ENCODE results near the gene PERCC1.

Gene PERCC1

DNA sequence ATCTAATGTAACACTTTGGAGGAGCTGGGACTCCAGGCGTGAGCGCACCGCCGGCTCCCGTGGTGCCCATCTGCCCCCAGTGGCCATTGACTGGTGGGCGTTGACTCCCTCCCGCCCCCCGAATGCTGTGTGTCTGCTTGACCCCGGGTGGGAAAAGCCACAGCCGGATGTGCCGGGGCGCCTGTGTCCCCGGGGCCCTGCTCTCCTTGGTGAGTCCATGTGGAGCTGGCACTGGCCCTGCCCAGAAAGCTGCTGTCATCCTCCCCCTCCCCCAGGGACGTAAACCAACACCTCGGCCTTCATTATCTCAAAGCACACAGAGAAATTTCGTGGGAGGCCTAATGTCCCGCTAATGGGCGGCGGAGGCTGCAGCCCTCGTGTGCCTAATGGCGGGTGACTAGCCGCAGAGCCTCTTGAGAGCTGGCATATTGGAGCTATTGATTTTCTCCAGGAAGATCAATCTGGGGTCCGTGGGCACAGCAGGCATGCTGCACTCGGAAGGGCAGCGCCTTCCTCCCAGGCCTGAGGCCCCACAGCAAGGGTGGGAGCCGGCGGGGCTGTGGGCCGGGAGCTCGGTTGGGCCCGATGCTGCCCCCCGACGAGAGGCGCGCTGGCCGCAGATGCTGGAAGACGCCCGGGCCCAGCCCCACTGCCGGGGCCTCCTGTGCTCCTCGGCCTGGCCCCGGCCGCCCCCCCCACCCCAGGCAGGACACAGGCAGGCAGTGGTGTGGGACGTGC, 4.0 kb upstream of the PERCC1 start:
- Histone ChIP-seq H3K27me3 (ENCODE audit: control insufficient read depth, low read length) (no peaks in the 10 kb centered on the region), H3K4me2 (ENCODE audit: low read length) (no peak overlapping the region), H3K27ac (ENCODE audit: low read depth, low read length) (no peak overlapping the region), H3K36me3 (ENCODE audit: control insufficient read depth, low read length) (no peaks in the 10 kb centered on the region), H3K4me3 (ENCODE audit: low read length) (no peak overlapping the region), H3K9me3 (ENCODE audit: control insufficient read depth, insufficient read depth, low read length) (no peaks in the 10 kb centered on the region), H4K20me1 (ENCODE audit: control insufficient read depth, insufficient read depth, low read depth, low read length) (no peaks in the 10 kb centered on the region), H3K9me2 (replicated peaks; ENCODE audit: control insufficient read depth, low read length) (no peaks in the 10 kb centered on the region), H3K79me2 (ENCODE audit: control insufficient read depth, low read length) (no peaks in the 10 kb centered on the region), H3F3A (ENCODE audit: control insufficient read depth, insufficient read depth) (no peaks in the 10 kb centered on the region), H3K4me1 (ENCODE audit: control insufficient read depth, low read length) (peaks cover 18% of the 10 kb centered on the region)
- TF ChIP-seq, protein P1, sequence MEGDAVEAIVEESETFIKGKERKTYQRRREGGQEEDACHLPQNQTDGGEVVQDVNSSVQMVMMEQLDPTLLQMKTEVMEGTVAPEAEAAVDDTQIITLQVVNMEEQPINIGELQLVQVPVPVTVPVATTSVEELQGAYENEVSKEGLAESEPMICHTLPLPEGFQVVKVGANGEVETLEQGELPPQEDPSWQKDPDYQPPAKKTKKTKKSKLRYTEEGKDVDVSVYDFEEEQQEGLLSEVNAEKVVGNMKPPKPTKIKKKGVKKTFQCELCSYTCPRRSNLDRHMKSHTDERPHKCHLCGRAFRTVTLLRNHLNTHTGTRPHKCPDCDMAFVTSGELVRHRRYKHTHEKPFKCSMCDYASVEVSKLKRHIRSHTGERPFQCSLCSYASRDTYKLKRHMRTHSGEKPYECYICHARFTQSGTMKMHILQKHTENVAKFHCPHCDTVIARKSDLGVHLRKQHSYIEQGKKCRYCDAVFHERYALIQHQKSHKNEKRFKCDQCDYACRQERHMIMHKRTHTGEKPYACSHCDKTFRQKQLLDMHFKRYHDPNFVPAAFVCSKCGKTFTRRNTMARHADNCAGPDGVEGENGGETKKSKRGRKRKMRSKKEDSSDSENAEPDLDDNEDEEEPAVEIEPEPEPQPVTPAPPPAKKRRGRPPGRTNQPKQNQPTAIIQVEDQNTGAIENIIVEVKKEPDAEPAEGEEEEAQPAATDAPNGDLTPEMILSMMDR (IDR thresholded peaks at IDR 0.05; ENCODE audit: low read depth, low read length, poor library complexity, severe bottlenecking) = no peak
- TF ChIP-seq EZH2phosphoT487 (IDR thresholded peaks at IDR 0.05; ENCODE audit: borderline replicate concordance, low read length) = no peak

DNA sequence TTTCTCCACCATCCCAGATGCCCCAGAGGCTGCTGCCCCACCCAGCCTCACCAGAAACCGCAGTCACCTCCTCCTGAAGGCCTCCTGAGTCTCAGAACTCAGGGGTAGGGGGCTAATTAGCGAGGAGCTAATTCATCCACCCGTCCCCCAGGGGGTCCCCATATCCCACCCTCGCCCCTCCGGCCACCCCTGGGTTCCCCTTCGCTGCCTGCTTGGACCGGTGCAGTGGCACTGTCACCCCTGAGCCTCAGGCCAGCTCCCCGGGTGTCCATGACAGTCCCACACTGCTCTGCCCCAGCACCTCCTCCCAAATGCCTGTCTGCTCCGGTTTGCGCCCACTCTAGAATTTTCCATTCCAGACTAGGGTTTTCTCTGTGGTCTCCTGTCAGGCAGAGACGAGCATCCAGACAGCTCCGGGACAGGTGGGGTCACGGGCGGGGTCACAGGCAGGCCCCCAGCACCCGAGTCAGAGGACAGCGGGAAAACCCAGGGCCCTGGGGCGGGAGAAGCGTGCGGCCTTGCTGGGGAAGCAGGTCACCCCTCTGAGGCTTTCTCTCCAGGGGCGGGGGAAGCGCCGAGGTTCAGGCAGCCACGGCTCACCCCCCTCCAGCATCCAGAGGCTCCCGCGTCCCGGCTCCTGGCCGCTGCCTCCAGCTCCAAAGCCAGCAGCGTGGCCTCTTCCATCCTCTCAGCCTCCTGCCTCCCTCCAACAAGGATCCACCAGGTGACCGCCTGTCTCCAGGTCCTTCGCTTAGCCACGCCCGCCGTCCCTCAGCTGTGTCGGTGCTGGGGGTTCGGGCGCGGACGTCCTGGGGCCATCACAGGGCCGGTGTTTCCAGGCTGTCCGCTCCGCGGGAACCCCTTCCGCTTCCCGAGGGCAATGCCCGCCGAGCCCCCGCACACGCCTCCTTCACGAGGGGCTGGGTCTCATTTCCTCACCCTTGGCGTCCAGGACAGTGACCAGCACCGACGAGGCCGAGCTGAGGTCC, 3.1 kb upstream of the PERCC1 start:
- no peaks in the 10 kb centered on the region for H3K79me2 ChIP-seq (ENCODE audit: control insufficient read depth, low read length)
- H3K9me3 ChIP-seq (ENCODE audit: control insufficient read depth, insufficient read depth, low read length) = no peaks in the 10 kb centered on the region
- H3K27ac ChIP-seq (ENCODE audit: low read depth, low read length) = no peak overlapping the region
- H3K9me2 ChIP-seq (replicated peaks; ENCODE audit: control insufficient read depth, low read length) = no peaks in the 10 kb centered on the region
- TF ChIP-seq, protein P1 (IDR thresholded peaks at IDR 0.05; ENCODE audit: low read depth, low read length, poor library complexity, severe bottlenecking) = no peak
- TF ChIP-seq EZH2phosphoT487 (IDR thresholded peaks at IDR 0.05; ENCODE audit: borderline replicate concordance, low read length) = no peak
- no peaks in the 10 kb centered on the region for H3F3A ChIP-seq (ENCODE audit: control insufficient read depth, insufficient read depth)
- no peaks in the 10 kb centered on the region for H3K36me3 ChIP-seq (ENCODE audit: control insufficient read depth, low read length)
- H3K4me2 ChIP-seq (ENCODE audit: low read length) = peak overlapping the region; percentile 45
- no peaks in the 10 kb centered on the region for H3K27me3 ChIP-seq (ENCODE audit: control insufficient read depth, low read length)
- H3K4me3 ChIP-seq (ENCODE audit: low read length) = no peak overlapping the region
- no peaks in the 10 kb centered on the region for H4K20me1 ChIP-seq (ENCODE audit: control insufficient read depth, insufficient read depth, low read depth, low read length)
- H3K4me1 ChIP-seq (ENCODE audit: control insufficient read depth, low read length) = peaks cover 17% of the 10 kb centered on the region

DNA sequence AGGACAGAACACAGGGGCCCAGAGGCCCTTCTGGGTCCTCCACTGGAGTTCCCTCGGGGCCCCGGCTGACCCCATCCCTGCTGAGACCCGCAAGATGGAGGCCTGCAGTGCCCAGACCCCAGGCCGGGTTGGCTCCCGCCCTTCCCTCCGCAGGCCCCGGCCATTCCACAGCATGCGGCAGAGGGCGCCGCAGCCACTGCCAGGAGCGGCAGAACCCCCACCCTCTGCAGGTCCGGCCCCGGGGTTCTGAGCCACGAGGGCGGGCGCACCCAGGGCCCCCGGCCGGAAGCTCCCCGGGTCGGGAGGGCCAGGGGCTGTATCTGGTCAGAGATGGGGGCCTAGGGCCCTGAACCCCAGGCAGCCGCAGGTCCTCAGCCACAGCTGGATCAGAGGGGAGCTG, 2.4 kb upstream of the PERCC1 start:
- TF ChIP-seq, protein P1 (IDR thresholded peaks at IDR 0.05; ENCODE audit: low read depth, low read length, poor library complexity, severe bottlenecking) = peak; percentile 77
- TF ChIP-seq EZH2phosphoT487 (IDR thresholded peaks at IDR 0.05; ENCODE audit: borderline replicate concordance, low read length) = no peak
- Histone ChIP-seq H3K4me3 (ENCODE audit: low read length) (peak overlapping the region; percentile 31; the same call in 1 of the 2 replicates), H3K27me3 (ENCODE audit: control insufficient read depth, low read length) (no peaks in the 10 kb centered on the region), H3K4me2 (ENCODE audit: low read length) (peak overlapping the region; percentile 45), H3K9me2 (replicated peaks; ENCODE audit: control insufficient read depth, low read length) (no peaks in the 10 kb centered on the region), H3K36me3 (ENCODE audit: control insufficient read depth, low read length) (no peaks in the 10 kb centered on the region), H3K79me2 (ENCODE audit: control insufficient read depth, low read length) (no peaks in the 10 kb centered on the region), H4K20me1 (ENCODE audit: control insufficient read depth, insufficient read depth, low read depth, low read length) (no peaks in the 10 kb centered on the region), H3K9me3 (ENCODE audit: control insufficient read depth, insufficient read depth, low read length) (no peaks in the 10 kb centered on the region), H3K4me1 (ENCODE audit: control insufficient read depth, low read length) (peaks cover 17% of the 10 kb centered on the region), H3F3A (ENCODE audit: control insufficient read depth, insufficient read depth) (no peaks in the 10 kb centered on the region), H3K27ac (ENCODE audit: low read depth, low read length) (no peak overlapping the region)
